ENCODE data around the gene METAP1D. TPM values are rescaled to one million over a fixed set of nuclear protein-coding genes. Genes with fewer than 3 reads are reported as not detected.

The METAP1D gene
- total RNA-seq: 1 to 10 TPM; 5.2 to 6.0 TPM

- Mint-ChIP-seq H3K27ac (peak within 1 kb of the TSS; percentile 98), H3K9me3 (no peaks in the 10 kb centered on the region), H3K4me3 (peak within 1 kb of the TSS; percentile 93), H3K36me3 (peaks cover 14% of the 10 kb centered on the region), H3K27me3 (peaks cover 9% of the 10 kb centered on the region), H3K4me1 (peaks cover 30% of the 10 kb centered on the region)
- peak; percentile 94 for DNase-seq
Measured at GRCh38 chr2:171999604-172000469, at the start of gene METAP1D. METAP1D (plus strand) TSS chr2:171999953; CDS start chr2:171999970, 17 bp downstream.

DNA sequence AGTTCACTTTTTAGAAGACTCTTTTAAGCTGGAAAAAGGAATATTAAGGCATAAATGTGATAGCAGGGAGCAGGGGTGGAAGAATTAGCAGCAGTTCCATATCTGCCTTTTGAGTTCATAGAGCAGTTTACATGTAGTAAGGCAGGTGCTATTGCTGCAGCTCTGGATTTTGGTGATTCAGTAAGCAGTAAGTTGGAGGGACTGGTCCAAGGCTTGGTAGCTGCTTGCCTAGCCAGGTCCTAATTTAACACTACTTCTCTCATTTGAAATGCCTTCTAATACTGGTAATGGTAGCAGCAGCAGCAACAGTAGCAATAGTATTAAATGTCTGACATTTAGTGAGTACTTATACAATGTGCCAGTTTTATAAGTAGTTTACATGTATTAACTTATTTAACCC is 47.5 kb upstream of the METAP1D start:
- H3K27ac Mint-ChIP-seq: no peak overlapping the region
- H3K36me3 Mint-ChIP-seq: peaks cover 27% of the 10 kb centered on the region
- no peak for DNase-seq
- H3K4me3 Mint-ChIP-seq: no peak overlapping the region
- no peaks in the 10 kb centered on the region for H3K27me3 Mint-ChIP-seq
- H3K9me3 Mint-ChIP-seq: no peaks in the 10 kb centered on the region
- H3K4me1 Mint-ChIP-seq: peaks cover 19% of the 10 kb centered on the region

DNA sequence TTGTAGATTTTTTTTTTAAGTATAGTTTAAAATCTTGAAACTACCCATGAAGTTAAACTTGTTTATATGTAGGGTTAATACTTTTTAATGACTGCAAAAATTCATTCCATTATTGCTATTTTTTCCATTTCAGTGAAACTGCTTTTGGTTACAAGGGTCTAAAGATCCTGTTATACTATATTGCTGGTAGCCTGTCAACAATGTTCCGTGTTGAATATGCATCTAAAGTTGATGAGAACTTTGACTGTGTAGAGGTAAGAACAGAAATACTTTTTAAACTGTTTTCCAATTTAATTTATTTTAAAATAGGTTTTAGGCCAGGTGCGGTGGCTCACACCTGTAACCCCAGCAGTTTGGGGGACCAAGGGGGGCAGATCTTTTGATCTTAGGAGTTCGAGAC is 47.0 kb upstream of the METAP1D start:
- Mint-ChIP-seq H3K9me3 (no peaks in the 10 kb centered on the region), H3K4me3 (no peak overlapping the region), H3K27ac (no peak overlapping the region), H3K36me3 (peaks cover 27% of the 10 kb centered on the region), H3K4me1 (peaks cover 21% of the 10 kb centered on the region), H3K27me3 (no peaks in the 10 kb centered on the region)
- DNase-seq: no peak

DNA sequence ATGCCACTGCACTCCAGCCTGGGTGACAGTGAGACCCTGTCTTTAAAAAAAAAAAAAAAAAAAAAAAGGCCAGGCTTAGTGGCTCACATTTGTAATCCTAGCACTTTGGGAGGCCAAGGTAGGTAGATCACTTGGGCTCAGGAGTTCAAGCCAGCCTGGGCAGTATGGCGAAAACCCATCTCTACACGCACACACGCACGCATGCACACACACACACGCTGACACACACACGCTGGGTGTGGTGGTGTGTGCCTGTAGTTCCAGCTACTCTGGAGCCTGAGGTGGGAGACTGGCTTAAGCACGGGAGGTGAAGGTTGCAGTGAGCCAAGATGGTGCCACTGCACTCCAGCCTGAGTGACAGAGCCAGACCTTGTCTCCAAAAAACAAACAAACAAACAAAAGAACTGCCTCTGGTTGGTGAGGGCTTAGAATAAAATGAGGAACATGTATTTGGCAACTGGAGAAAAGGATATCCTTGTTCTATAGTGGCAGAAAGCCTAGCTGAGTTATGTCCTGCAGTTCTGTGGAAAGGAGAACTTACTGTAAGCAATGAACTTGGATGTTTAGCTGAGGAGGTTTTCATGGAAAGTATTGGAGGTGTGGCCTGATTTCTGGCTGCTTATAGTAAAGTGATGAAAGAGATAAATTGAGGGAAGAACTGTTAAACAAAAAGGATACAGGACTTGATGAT is 43.5 kb upstream of the METAP1D start:
- H3K27ac Mint-ChIP-seq: no peak overlapping the region
- peaks cover 20% of the 10 kb centered on the region for H3K4me1 Mint-ChIP-seq
- H3K9me3 Mint-ChIP-seq: no peaks in the 10 kb centered on the region
- H3K36me3 Mint-ChIP-seq: peaks cover 26% of the 10 kb centered on the region
- no peak for DNase-seq
- no peak overlapping the region for H3K4me3 Mint-ChIP-seq
- no peaks in the 10 kb centered on the region for H3K27me3 Mint-ChIP-seq

GRCh38 chr2:171957061-171957460 is 42.7 kb upstream of the METAP1D start:
- Mint-ChIP-seq H3K27ac (no peak overlapping the region), H3K4me1 (peaks cover 20% of the 10 kb centered on the region), H3K36me3 (peaks cover 27% of the 10 kb centered on the region), H3K9me3 (no peaks in the 10 kb centered on the region), H3K4me3 (no peak overlapping the region), H3K27me3 (no peaks in the 10 kb centered on the region)
- DNase-seq: no peak

DNA sequence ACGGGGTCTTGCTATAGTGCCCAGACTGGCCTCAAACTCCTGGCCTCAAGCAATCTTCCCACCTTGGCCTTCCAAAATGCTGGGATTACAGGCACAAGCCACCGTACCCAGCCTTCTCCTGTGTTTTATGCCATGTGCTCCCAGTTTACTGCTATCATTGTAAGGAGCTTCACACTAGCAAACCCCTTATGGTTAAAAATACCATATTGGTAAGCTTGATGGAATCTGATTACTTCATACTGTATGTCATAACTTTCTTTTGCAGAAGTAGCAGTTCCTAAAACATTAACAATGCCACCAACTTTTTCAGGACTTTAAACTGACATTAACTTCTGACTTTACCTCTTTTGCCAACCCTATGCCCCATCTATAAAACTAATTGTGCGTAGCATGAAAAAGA is 41.3 kb upstream of the METAP1D start:
- no peak overlapping the region for H3K4me3 Mint-ChIP-seq
- H3K27me3 Mint-ChIP-seq: no peaks in the 10 kb centered on the region
- no peak overlapping the region for H3K27ac Mint-ChIP-seq
- peaks cover 27% of the 10 kb centered on the region for H3K36me3 Mint-ChIP-seq
- peaks cover 23% of the 10 kb centered on the region for H3K4me1 Mint-ChIP-seq
- H3K9me3 Mint-ChIP-seq: no peaks in the 10 kb centered on the region
- DNase-seq: no peak

DNA sequence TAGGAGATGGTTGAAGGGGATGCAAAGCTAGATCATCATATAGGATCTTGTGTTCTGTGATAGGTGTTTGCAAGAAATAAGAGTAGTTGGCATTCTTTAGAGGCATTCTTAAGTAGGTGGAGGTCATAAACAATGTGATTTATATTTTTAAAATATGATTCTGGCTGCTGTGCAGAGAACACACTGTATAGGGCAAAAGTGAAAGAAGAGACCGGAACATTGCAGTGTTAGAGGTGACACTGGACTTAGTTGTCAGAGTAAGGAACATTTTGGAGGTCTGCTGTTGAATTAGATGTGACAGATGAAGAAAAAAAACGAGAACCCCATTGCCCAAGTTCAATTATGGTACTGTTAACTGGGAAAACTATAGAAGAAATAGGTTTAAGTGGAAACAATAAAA is 39.8 kb upstream of the METAP1D start:
- Mint-ChIP-seq H3K4me1 (peaks cover 22% of the 10 kb centered on the region), H3K27ac (no peak overlapping the region), H3K9me3 (no peaks in the 10 kb centered on the region), H3K27me3 (no peaks in the 10 kb centered on the region), H3K36me3 (peaks cover 17% of the 10 kb centered on the region), H3K4me3 (no peak overlapping the region)
- no peak for DNase-seq

GRCh38 chr2:171960570-171960969 is 39.2 kb upstream of the METAP1D start:
- H3K27ac Mint-ChIP-seq: no peak overlapping the region
- no peaks in the 10 kb centered on the region for H3K9me3 Mint-ChIP-seq
- no peak overlapping the region for H3K4me3 Mint-ChIP-seq
- H3K36me3 Mint-ChIP-seq: peaks cover 15% of the 10 kb centered on the region
- peaks cover 25% of the 10 kb centered on the region for H3K4me1 Mint-ChIP-seq
- DNase-seq: no peak
- no peaks in the 10 kb centered on the region for H3K27me3 Mint-ChIP-seq

DNA sequence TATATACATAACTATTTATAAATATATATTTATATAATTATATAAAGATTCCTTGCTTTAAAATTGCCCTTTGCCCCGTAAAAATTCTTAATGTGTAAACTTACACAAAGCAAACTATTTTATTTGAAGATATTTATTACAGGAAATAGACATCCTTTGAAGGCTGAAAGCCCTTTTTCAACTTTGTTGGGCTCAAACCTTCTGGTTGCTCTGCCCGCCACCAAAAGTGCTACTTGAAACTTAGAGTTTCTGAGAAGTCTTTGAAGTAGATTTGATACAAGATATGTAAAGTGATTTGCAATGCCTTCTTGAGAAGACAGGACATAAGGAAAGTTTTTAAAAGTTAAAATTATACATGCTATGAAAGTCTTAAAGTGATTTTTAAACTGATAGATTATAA is 36.6 kb upstream of the METAP1D start:
- no peak overlapping the region for H3K4me3 Mint-ChIP-seq
- no peak for DNase-seq
- H3K27me3 Mint-ChIP-seq: no peaks in the 10 kb centered on the region
- H3K9me3 Mint-ChIP-seq: no peaks in the 10 kb centered on the region
- peaks cover 22% of the 10 kb centered on the region for H3K4me1 Mint-ChIP-seq
- no peak overlapping the region for H3K27ac Mint-ChIP-seq
- peaks cover 24% of the 10 kb centered on the region for H3K36me3 Mint-ChIP-seq

DNA sequence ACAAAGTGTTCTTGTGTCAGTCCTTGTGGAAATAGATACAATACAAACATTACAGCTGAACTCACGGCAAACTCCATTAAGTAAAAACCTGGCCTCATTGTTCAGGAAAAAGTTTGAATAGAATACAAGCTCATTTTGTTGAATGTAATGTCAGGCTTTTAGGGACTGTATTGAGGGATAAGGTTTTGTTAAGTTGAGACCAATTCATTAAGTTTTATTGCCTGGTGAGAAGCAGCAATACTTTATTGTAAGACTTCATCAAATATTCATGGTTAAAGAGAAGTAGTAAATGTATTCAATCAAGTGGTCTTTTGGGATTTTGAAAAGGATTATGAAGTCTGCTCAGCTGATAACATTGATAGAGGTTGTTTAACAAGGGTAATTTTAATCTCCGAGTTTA is 35.4 kb upstream of the METAP1D start:
- Mint-ChIP-seq H3K9me3 (no peaks in the 10 kb centered on the region), H3K27ac (no peak overlapping the region), H3K36me3 (peaks cover 22% of the 10 kb centered on the region), H3K27me3 (no peaks in the 10 kb centered on the region), H3K4me3 (no peak overlapping the region), H3K4me1 (peaks cover 22% of the 10 kb centered on the region)
- no peak for DNase-seq

GRCh38 chr2:171965238-171965637 is 34.5 kb upstream of the METAP1D start:
- no peak overlapping the region for H3K4me3 Mint-ChIP-seq
- no peaks in the 10 kb centered on the region for H3K27me3 Mint-ChIP-seq
- H3K36me3 Mint-ChIP-seq: peaks cover 26% of the 10 kb centered on the region
- no peaks in the 10 kb centered on the region for H3K9me3 Mint-ChIP-seq
- DNase-seq: no peak
- no peak overlapping the region for H3K27ac Mint-ChIP-seq
- H3K4me1 Mint-ChIP-seq: peaks cover 22% of the 10 kb centered on the region

- Mint-ChIP-seq H3K27me3 (no peaks in the 10 kb centered on the region), H3K27ac (no peak overlapping the region), H3K36me3 (peaks cover 24% of the 10 kb centered on the region), H3K4me1 (peaks cover 22% of the 10 kb centered on the region), H3K9me3 (no peaks in the 10 kb centered on the region), H3K4me3 (no peak overlapping the region)
- DNase-seq: no peak
Measured at GRCh38 chr2:171965661-171966060, 34.1 kb upstream of the METAP1D start.

GRCh38 chr2:171966235-171966634 is 33.5 kb upstream of the METAP1D start:
- Mint-ChIP-seq H3K4me1 (peaks cover 22% of the 10 kb centered on the region), H3K27ac (no peak overlapping the region), H3K9me3 (no peaks in the 10 kb centered on the region), H3K36me3 (peaks cover 22% of the 10 kb centered on the region), H3K4me3 (no peak overlapping the region), H3K27me3 (no peaks in the 10 kb centered on the region)
- no peak for DNase-seq

DNA sequence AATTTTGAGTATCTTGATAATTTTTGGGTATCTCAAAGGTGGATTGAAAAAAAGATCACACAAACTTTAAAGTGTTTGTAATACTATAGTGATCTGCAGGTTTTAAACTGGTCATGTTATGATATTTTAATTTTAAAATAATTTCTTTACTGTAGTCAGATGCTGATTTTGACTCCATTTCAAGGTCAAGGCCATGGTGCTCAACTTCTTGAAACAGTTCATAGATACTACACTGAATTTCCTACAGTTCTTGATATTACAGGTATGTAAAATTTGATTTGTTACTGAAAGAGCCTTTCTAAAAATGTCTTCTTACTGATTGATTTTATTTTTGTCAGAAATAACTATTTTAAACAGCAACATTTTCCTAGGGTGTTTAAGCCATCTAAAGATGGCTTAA is 33.1 kb upstream of the METAP1D start:
- H3K4me3 Mint-ChIP-seq: no peak overlapping the region
- H3K9me3 Mint-ChIP-seq: no peaks in the 10 kb centered on the region
- H3K27ac Mint-ChIP-seq: no peak overlapping the region
- peaks cover 22% of the 10 kb centered on the region for H3K4me1 Mint-ChIP-seq
- no peak for DNase-seq
- H3K36me3 Mint-ChIP-seq: peaks cover 23% of the 10 kb centered on the region
- no peaks in the 10 kb centered on the region for H3K27me3 Mint-ChIP-seq

GRCh38 chr2:171968509-171968908 is 31.2 kb upstream of the METAP1D start:
- no peak overlapping the region for H3K4me3 Mint-ChIP-seq
- peaks cover 22% of the 10 kb centered on the region for H3K4me1 Mint-ChIP-seq

More at GRCh38 chr2:171968509-171968908, 31.2 kb upstream of the METAP1D start:
- H3K27me3 Mint-ChIP-seq: no peaks in the 10 kb centered on the region
- peaks cover 32% of the 10 kb centered on the region for H3K36me3 Mint-ChIP-seq
- no peaks in the 10 kb centered on the region for H3K9me3 Mint-ChIP-seq
- no peak for DNase-seq
- H3K27ac Mint-ChIP-seq: no peak overlapping the region

Data from activated naive CD8-positive, alpha-beta T cell treated with anti-CD3 and anti-CD28 coated beads for 36 hours (primary cell).